NCI-H146 (cell line): ENCODE results near the gene ALDH2.
"Not testable (repeated sequence)": the region's sequence is repeated elsewhere in the genome, so short reads cannot be mapped to it uniquely, and the experiment has no call there.

Source experiments
- DNase-seq: peaks from one replicate; lab custom pipeline; 2025; lab: John Stamatoyannopoulos, UW

The ALDH2 gene

GRCh38 chr12:111759271-111759670 lies 7.5 kb upstream of the ALDH2 start:
- no peak for DNase-seq

- DNase-seq: no peak
These were observed 6.7 kb upstream of the ALDH2 start for GRCh38 chr12:111759991-111760390.

DNA sequence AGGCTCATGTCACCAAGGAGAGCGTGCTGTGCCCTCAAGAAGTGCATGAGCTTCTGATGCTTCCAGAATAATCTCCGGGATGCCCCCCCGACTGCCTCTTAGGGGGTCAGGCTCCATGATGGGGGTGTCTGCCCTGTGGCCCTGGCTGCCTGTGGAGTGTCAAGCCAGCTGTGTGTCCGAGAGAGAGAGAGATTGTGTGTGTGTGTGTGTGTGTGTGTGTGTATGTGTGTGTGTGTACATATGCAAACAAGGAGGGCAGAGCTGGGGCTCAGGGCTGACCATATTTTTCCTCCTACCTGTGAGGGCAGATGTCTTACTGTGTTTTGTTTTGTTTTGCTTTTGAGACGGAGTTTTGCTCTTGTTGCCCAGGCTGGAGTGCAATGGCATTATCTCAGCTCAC lies 5.6 kb upstream of the ALDH2 start:
- DNase-seq: no peak

DNA sequence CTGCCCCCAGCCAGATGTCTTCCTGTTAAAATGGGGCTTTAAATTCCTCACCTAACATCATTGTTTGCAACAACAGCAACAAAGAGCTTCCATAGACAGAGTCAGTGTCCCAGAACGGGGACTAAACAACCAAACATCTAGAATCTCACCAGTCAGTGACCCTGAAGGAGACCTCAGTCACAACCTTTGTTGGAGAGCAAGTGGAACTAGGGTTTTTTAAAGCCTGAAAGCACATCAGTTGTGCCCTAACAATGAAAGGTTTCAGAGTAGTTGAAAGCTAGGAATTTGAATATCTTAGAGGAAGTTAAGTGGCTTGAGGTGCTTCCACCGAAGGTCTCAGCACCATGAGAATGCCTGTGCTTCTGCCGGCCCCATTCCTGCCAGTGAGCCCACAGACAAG lies 5.0 kb upstream of the ALDH2 start:
- no peak for DNase-seq

- DNase-seq: not testable (repeated sequence)
These were observed 3.2 kb upstream of the ALDH2 start for GRCh38 chr12:111763552-111763951.

DNA sequence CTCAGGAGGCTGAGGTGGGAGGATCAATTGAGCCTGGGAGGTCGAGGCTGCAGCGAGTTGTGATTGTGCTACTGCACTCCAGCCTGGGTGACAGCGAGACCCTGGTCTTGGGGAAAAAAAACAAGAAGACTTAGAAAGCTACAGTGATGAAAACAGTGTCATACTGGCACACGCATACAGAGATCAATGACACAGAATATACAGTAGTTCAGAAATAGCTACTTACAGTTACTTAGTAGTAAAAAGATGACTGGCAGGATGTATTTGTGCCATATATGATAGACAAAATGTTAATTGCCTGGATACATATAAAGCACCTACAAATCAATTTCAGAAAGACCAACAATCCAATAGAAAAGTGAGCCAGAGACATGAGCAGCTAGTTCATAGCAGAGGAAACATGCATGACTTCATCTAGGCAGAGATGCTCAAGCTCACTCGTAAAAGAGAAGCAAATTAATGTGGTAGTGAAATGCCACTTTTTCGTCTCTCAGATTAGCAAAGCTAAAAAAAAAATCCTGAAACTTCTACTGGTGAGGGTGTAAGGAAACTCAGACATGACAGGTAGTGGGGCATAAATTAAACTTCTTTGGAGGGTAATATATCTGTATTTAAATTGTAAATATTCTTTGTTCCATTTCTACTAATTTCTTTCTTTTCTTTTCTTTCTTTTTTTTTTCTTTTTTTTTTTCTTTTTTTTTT lies 2.5 kb upstream of the ALDH2 start:
- no peak for DNase-seq

DNA sequence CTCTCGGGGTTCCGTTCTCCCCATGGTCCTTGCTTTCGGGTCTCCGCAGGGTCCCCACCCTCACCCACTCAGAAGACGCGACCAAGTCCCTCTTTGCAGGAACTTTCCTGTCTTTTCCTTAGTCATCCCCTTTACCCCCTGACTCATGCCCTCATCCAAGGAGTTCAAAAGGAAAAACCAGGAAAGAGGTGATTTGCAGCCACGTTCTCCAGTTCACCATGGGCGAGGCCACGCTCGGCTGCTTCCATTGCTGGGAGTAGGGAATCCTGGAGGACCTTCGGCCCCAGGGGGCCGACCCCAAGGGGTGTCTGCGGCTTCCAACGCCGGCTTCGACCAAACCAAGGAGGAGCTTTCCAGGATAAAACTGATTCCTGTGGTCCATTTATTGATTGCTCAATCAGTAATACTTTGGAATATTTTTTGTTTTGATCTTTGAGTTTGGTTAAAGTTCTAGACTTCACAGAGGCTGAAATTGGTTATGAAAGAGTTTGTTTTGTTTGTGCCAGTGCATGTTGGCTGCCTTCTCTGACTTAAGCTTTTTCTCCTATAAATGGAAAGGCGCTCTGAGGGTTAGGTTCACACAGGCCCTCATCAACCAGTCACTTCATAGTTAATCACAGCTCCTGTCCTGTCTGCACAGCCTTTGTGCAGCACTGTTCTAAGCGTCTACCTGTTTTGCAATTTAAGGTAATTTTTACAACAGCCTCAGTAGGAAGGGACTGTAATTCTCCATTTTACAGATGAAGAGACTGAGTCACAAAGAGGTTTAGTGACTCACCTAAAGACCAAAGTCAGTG lies 827 bp downstream of the ALDH2 start:
- peak; percentile 43 for DNase-seq

- no peak for DNase-seq
These were observed 1.6 kb downstream of the ALDH2 start for GRCh38 chr12:111768159-111768895.

- DNase-seq: no peak
These were observed 2.9 kb downstream of the ALDH2 start for GRCh38 chr12:111769599-111769998.

- no peak for DNase-seq
These were observed 7.2 kb downstream of the ALDH2 start for GRCh38 chr12:111773801-111774551.

- no peak for DNase-seq
These were observed 8.8 kb downstream of the ALDH2 start for GRCh38 chr12:111775205-111776193.

DNA sequence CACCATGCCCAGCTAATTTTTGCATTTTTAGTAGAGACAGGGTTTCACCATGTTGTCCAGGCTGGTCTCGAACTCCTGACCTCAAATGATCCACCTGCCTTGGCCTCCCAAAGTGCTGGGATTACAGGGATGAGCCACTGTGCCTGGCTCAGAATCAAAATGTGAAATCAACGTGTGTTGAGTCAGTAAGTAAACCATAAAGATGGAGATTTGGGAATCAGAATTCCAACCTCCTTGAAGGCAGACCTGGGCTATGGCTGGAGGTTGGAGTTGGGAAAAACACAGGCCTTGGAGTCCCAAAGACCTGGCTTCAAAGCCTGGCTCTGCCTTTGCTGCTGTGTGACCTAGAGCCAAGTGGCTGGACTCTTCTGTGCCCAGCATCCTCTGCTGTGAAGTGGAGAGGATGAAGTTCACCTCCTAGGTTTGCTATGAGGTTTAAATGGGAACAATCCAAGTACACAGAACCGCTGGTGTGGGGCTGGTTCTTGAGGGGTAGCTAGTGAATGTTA lies 10.2 kb downstream of the ALDH2 start:
- DNase-seq: no peak

- no peak for DNase-seq
These were observed 10.8 kb downstream of the ALDH2 start for GRCh38 chr12:111777345-111778045.

GRCh38 chr12:111780166-111780565 lies 13.4 kb downstream of the ALDH2 start:
- no peak for DNase-seq

DNA sequence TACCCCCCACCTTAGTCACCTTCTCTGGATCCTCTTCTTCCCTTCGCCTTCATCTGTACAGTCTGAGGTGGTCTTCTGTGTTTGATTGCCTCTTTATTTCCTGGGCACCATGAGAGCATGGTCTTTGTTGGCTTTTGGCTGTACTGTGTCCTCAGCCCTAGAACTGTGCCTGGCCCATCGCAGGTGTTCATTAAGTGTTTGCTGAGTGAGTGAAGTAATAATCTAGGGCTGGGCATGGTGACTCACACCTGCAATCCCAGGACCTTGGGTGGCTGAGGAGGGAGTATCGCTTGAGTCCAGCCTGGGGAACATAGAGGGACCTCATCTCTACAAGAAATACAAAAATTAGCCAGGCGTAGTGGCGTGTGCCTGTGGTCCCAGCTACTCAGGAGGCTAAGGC lies 13.9 kb downstream of the ALDH2 start:
- DNase-seq: no peak

DNA sequence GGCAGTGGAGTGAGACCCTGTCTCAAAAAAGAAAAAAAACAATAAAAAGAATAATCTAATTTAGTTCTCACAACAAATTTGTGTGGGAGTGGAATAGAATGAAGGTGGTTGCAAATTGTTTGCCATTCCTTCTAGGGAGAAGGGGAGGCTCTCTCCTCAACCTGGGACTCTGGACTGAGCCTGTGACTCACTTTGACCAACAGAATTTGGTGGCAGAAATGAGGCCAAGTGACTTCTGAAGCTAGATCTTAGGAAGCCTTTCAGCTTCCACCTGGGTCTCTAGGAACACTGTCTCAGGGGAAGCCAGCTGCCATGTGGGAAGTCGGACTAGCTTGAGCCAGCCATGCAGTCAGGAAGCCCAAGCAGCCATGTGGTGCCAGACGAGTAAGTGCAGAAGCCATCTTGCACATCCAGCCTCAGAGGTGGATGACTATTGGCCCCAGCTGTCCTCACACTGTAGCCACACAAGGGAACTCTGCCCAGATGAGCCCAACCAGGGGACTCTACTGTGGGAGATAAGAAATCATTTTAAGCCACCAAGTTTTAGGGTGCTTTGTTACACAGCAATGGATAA lies 14.4 kb downstream of the ALDH2 start:
- DNase-seq: no peak

DNA sequence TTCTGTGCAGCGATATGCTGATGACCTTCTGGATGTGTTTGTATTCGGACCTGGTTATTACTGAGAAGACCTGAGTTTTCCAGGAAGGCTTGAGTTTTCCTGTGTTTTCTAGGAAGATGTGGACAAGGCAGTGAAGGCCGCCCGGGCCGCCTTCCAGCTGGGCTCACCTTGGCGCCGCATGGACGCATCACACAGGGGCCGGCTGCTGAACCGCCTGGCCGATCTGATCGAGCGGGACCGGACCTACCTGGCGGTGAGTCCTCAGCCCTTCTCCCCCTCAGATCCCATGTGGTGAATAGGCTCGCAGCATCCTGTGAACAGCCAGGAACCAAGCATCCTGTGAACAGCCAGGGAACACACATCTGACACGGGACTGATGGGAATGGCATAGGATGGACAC lies 16.3 kb downstream of the ALDH2 start:
- DNase-seq: no peak

DNA sequence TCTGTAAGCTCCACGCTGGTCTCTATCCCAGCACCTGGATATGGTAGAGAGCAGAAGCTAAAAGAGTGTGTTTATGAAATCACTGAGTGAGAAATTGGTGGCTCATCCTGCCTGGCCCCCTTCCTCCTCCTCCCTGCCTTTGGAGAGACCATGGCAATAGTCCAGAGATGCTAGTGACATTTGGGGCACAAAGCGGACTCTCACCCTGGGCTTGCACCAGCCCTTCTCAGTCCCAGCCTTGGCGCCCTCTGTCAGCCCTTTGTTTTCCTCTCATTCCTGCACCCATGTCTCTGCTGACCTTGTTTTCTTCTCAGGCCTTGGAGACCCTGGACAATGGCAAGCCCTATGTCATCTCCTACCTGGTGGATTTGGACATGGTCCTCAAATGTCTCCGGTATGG lies 18.2 kb downstream of the ALDH2 start:
- no peak for DNase-seq

DNA sequence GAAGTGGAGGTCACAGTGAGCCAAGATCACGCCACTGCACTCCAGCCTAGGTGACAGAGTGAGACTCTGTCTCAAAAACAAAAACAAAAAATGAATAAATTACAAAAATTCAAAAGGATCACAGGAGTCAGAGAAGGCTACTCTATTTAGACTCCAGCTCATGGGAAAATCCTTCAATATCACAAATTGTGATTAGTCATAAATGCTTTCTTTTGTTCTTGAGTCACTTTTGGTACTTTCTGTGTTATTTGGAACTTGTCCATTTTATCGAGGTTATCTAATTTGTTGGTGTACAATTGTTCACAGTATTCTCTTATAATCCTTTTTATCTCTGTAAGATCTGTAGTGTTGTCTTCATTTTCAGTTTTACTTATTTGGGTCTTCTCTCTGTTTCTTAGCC lies 18.9 kb downstream of the ALDH2 start:
- no peak for DNase-seq

GRCh38 chr12:111788178-111788654 lies 21.5 kb downstream of the ALDH2 start:
- DNase-seq: no peak
